ENCODE results near the gene UQCC5. TPM values are rescaled to one million over a fixed set of nuclear protein-coding genes. Genes with fewer than 3 reads are reported as not detected.
A peak's percentile ranks its signal among the peaks of the same experiment; 100 is the strongest.

Gene UQCC5
- polyA plus RNA-seq, 1 donor from 2014 or later = 20.5 TPM

DNA sequence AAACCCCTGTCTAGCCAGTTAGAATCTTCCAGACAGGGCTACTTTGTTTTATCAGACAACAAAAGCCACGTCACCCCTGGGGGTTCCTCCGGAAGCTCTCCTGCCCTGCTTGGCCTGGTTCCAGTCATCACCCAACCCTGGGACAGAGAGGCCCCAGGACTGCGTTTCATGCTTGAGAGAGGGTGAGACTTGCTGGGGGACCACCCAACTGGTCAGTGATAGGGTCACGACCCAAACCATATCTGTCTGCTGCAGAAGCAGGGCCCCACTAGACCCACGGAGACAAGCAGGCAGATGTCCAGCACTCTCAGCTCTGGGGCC lies 3.9 kb upstream of the UQCC5 start:
- TF ChIP-seq, protein P1, sequence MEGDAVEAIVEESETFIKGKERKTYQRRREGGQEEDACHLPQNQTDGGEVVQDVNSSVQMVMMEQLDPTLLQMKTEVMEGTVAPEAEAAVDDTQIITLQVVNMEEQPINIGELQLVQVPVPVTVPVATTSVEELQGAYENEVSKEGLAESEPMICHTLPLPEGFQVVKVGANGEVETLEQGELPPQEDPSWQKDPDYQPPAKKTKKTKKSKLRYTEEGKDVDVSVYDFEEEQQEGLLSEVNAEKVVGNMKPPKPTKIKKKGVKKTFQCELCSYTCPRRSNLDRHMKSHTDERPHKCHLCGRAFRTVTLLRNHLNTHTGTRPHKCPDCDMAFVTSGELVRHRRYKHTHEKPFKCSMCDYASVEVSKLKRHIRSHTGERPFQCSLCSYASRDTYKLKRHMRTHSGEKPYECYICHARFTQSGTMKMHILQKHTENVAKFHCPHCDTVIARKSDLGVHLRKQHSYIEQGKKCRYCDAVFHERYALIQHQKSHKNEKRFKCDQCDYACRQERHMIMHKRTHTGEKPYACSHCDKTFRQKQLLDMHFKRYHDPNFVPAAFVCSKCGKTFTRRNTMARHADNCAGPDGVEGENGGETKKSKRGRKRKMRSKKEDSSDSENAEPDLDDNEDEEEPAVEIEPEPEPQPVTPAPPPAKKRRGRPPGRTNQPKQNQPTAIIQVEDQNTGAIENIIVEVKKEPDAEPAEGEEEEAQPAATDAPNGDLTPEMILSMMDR (IDR thresholded peaks at IDR 0.05; ENCODE audit: poor library complexity, severe bottlenecking) = no peak
- TF ChIP-seq SMC3 (conservative IDR thresholded peaks at IDR 0.05; ENCODE audit: poor library complexity) (no peak), RAD21 (conservative IDR thresholded peaks at IDR 0.05) (no peak), TAF1 (IDR thresholded peaks at IDR 0.05; ENCODE audit: low read depth) (no peak), POLR2AphosphoS5 (IDR thresholded peaks at IDR 0.05) (no peak), MXI1 (conservative IDR thresholded peaks at IDR 0.05; ENCODE audit: poor library complexity, severe bottlenecking) (no peak), EZH2 (IDR thresholded peaks at IDR 0.05; ENCODE audit: borderline replicate concordance, insufficient read depth, low read length, poor library complexity, severe bottlenecking) (no peak), EP300 (conservative IDR thresholded peaks at IDR 0.05; ENCODE audit: poor library complexity, severe bottlenecking) (no peak)
- TF ChIP-seq, protein P2, sequence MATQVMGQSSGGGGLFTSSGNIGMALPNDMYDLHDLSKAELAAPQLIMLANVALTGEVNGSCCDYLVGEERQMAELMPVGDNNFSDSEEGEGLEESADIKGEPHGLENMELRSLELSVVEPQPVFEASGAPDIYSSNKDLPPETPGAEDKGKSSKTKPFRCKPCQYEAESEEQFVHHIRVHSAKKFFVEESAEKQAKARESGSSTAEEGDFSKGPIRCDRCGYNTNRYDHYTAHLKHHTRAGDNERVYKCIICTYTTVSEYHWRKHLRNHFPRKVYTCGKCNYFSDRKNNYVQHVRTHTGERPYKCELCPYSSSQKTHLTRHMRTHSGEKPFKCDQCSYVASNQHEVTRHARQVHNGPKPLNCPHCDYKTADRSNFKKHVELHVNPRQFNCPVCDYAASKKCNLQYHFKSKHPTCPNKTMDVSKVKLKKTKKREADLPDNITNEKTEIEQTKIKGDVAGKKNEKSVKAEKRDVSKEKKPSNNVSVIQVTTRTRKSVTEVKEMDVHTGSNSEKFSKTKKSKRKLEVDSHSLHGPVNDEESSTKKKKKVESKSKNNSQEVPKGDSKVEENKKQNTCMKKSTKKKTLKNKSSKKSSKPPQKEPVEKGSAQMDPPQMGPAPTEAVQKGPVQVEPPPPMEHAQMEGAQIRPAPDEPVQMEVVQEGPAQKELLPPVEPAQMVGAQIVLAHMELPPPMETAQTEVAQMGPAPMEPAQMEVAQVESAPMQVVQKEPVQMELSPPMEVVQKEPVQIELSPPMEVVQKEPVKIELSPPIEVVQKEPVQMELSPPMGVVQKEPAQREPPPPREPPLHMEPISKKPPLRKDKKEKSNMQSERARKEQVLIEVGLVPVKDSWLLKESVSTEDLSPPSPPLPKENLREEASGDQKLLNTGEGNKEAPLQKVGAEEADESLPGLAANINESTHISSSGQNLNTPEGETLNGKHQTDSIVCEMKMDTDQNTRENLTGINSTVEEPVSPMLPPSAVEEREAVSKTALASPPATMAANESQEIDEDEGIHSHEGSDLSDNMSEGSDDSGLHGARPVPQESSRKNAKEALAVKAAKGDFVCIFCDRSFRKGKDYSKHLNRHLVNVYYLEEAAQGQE (IDR thresholded peaks at IDR 0.05; ENCODE audit: borderline replicate concordance) = no peak
- Histone ChIP-seq H3K4me3 (ENCODE audit: low read length) (peak overlapping the region; percentile 76), H3K9me3 (ENCODE audit: low read length) (no peaks in the 10 kb centered on the region), H3K79me2 (replicated peaks; ENCODE audit: insufficient read depth, low read length) (peaks cover 8% of the 10 kb centered on the region), H3K27ac (ENCODE audit: low read length) (no peak overlapping the region), H3K9me2 (ENCODE audit: insufficient read depth, low read length) (no peaks in the 10 kb centered on the region), H3K4me2 (ENCODE audit: low read length) (peak overlapping the region; percentile 19), H4K20me1 (ENCODE audit: insufficient read depth) (no peaks in the 10 kb centered on the region), H3K36me3 (ENCODE audit: insufficient read depth, low read length) (no peaks in the 10 kb centered on the region), H2AFZ (ENCODE audit: low read depth, low read length) (no peak overlapping the region), H3K9ac (ENCODE audit: low read length) (peak overlapping the region; percentile 66), H3K27me3 (ENCODE audit: insufficient read depth, low read depth, low read length) (peaks cover 7% of the 10 kb centered on the region), H3F3A (ENCODE audit: insufficient read depth, low read length, poor library complexity, severe bottlenecking) (no peaks in the 10 kb centered on the region)

DNA sequence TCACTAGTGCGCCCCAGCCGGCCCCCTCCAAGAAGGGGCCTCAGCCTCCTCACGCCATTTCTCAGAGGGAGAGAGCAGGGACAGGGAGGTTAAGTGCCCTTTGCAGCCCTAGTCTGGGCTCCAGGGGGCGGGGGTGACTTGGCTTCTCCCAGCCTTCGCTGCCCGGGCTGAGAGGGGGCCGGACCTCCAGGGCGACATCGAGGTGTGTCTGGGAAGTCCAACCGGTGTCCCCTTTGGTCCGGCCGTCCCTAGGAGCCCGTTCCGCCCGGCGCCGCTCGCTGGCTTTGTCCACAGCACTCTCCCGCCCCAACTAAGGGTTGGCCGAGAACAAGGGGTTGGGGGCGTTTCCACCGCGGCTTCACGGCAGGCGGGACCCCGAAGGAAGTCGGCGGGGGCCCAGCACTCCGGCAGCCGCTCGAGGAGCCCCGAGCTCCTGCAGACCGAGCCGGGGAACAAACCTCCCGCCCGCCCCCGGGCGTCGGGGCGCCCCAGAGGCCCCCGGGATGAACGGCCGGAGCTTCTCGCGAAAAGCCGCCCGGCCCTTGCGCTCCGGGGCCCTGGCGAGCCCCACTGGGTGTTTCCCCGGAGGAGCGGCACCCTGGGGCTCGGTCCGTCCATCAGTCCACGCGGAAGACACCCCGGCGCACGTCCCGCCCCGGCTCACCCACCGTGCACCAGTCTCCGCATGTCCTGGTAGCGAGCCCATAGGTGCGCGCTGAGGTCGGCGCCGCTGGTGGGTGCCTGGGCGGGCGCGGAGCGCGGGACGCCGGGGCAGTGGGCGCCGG lies 3.4 kb upstream of the UQCC5 start:
- TF ChIP-seq, protein P2 (IDR thresholded peaks at IDR 0.05; ENCODE audit: borderline replicate concordance) = no peak
- TF ChIP-seq, protein P1 (IDR thresholded peaks at IDR 0.05; ENCODE audit: poor library complexity, severe bottlenecking) = no peak
- TF ChIP-seq TAF1 (IDR thresholded peaks at IDR 0.05; ENCODE audit: low read depth) (no peak), EP300 (conservative IDR thresholded peaks at IDR 0.05; ENCODE audit: poor library complexity, severe bottlenecking) (no peak)
- H4K20me1 ChIP-seq (ENCODE audit: insufficient read depth) = no peaks in the 10 kb centered on the region
- H2AFZ ChIP-seq (ENCODE audit: low read depth, low read length) = peak overlapping the region; percentile 8
- H3K27me3 ChIP-seq (ENCODE audit: insufficient read depth, low read depth, low read length) = peaks cover 7% of the 10 kb centered on the region
- no peaks in the 10 kb centered on the region for H3K9me2 ChIP-seq (ENCODE audit: insufficient read depth, low read length)
- peak overlapping the region; percentile 19 for H3K4me2 ChIP-seq (ENCODE audit: low read length)
- H3K4me3 ChIP-seq (ENCODE audit: low read length) = peak overlapping the region; percentile 76
- no peaks in the 10 kb centered on the region for H3F3A ChIP-seq (ENCODE audit: insufficient read depth, low read length, poor library complexity, severe bottlenecking)
- H3K79me2 ChIP-seq (replicated peaks; ENCODE audit: insufficient read depth, low read length) = peaks cover 12% of the 10 kb centered on the region
- no peaks in the 10 kb centered on the region for H3K36me3 ChIP-seq (ENCODE audit: insufficient read depth, low read length)
- H3K27ac ChIP-seq (ENCODE audit: low read length) = no peak overlapping the region
- H3K9ac ChIP-seq (ENCODE audit: low read length) = peak overlapping the region; percentile 66
- H3K9me3 ChIP-seq (ENCODE audit: low read length) = no peaks in the 10 kb centered on the region
